ENCODE results near the gene GRIK4.

DNA sequence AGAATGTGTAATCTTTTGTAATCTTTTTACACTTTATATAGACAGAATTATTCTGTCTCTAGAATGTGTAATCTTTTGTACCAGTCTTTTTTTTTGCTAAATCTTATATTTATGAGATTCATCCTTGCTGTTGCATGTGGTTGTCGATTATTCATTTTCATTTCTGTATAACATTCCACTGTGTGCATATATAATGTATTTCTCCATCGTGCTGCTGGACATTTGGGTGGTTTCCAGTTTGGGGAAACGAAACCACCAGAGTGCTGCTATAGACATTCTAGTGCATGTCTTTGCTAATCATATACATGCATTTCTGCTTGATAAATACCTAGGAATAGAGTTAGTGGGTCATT, 146.5 kb downstream of the GRIK4 start:
- TF ChIP-seq, protein P1, sequence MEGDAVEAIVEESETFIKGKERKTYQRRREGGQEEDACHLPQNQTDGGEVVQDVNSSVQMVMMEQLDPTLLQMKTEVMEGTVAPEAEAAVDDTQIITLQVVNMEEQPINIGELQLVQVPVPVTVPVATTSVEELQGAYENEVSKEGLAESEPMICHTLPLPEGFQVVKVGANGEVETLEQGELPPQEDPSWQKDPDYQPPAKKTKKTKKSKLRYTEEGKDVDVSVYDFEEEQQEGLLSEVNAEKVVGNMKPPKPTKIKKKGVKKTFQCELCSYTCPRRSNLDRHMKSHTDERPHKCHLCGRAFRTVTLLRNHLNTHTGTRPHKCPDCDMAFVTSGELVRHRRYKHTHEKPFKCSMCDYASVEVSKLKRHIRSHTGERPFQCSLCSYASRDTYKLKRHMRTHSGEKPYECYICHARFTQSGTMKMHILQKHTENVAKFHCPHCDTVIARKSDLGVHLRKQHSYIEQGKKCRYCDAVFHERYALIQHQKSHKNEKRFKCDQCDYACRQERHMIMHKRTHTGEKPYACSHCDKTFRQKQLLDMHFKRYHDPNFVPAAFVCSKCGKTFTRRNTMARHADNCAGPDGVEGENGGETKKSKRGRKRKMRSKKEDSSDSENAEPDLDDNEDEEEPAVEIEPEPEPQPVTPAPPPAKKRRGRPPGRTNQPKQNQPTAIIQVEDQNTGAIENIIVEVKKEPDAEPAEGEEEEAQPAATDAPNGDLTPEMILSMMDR (IDR thresholded peaks at IDR 0.05; ENCODE audit: insufficient read depth, low read length): no peak
- no peak for TF ChIP-seq GABPA (IDR thresholded peaks at IDR 0.05; ENCODE audit: low read depth)
- TF ChIP-seq, protein P2, sequence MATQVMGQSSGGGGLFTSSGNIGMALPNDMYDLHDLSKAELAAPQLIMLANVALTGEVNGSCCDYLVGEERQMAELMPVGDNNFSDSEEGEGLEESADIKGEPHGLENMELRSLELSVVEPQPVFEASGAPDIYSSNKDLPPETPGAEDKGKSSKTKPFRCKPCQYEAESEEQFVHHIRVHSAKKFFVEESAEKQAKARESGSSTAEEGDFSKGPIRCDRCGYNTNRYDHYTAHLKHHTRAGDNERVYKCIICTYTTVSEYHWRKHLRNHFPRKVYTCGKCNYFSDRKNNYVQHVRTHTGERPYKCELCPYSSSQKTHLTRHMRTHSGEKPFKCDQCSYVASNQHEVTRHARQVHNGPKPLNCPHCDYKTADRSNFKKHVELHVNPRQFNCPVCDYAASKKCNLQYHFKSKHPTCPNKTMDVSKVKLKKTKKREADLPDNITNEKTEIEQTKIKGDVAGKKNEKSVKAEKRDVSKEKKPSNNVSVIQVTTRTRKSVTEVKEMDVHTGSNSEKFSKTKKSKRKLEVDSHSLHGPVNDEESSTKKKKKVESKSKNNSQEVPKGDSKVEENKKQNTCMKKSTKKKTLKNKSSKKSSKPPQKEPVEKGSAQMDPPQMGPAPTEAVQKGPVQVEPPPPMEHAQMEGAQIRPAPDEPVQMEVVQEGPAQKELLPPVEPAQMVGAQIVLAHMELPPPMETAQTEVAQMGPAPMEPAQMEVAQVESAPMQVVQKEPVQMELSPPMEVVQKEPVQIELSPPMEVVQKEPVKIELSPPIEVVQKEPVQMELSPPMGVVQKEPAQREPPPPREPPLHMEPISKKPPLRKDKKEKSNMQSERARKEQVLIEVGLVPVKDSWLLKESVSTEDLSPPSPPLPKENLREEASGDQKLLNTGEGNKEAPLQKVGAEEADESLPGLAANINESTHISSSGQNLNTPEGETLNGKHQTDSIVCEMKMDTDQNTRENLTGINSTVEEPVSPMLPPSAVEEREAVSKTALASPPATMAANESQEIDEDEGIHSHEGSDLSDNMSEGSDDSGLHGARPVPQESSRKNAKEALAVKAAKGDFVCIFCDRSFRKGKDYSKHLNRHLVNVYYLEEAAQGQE (IDR thresholded peaks at IDR 0.05; ENCODE audit: insufficient replicate concordance, low read depth): no peak
